ENCODE data around the gene CDC42BPB. TPM values are rescaled to one million over a fixed set of nuclear protein-coding genes. Genes with fewer than 3 reads are reported as not detected.

Gene CDC42BPB
- total RNA-seq, 1 experiment from 2014 or later: 103 TPM

DNA sequence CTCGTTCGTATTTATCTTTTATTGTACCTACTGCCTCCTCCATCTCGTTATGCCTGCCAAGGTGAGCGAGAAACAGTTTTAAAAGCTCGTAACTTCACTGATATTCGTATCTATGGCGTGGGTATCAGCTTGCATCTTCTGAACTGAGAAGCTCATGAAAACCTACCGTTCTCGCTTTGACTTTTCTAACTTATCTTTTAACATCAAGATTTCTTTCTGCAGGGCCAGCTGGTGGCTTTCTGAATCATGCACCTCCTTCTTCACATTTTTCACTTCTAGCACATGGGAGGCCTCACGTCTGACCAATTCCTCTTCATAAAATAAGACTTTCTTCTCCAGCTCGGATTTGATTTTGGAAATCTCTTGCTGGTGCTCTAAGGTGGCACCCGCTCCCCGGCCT is 89.0 kb downstream of the CDC42BPB start:
- H3K9ac ChIP-seq (ENCODE audit: extremely low read depth, insufficient read length, low read length): no peak overlapping the region
- no peak overlapping the region for H2AFZ ChIP-seq (ENCODE audit: low read length)
- no peak overlapping the region for H3K56ac ChIP-seq (ENCODE audit: insufficient read length, low read depth, low read length)
- H3K4me1 ChIP-seq (ENCODE audit: insufficient read depth, low read length): no peaks in the 10 kb centered on the region
- no peak overlapping the region for H3K23ac ChIP-seq (ENCODE audit: insufficient read length, low read depth, low read length)
- H3K27ac ChIP-seq (ENCODE audit: insufficient read length, low read depth, low read length): no peak overlapping the region
- no peak for DNase-seq
- H2BK120ac ChIP-seq (ENCODE audit: low read depth, low read length, poor library complexity, severe bottlenecking): no peak overlapping the region
- no peaks in the 10 kb centered on the region for H3K79me2 ChIP-seq (ENCODE audit: insufficient read depth, low read length)
- H3K14ac ChIP-seq (ENCODE audit: insufficient read depth, low read length): no peak overlapping the region
- no CpG with 5 or more reads among the region's 13 CpGs for WGBS (ENCODE audit: extremely low coverage, insufficient read length, low lambda C conversion rate)
- no peak overlapping the region for H3K4ac ChIP-seq (ENCODE audit: low read depth, low read length)
- no peaks in the 10 kb centered on the region for H4K20me1 ChIP-seq (ENCODE audit: control insufficient read depth, insufficient read depth, insufficient read length)
- H3K4me2 ChIP-seq (ENCODE audit: insufficient read depth, insufficient read length, low read length): no peak overlapping the region
- no peaks in the 10 kb centered on the region for H3K27me3 ChIP-seq (ENCODE audit: insufficient read depth, low read length)
- no peaks in the 10 kb centered on the region for H3K23me2 ChIP-seq (ENCODE audit: insufficient read length, low read depth, low read length, poor library complexity, severe bottlenecking)
- TF ChIP-seq CTCF (conservative IDR thresholded peaks at IDR 0.05): no peak
- H2BK5ac ChIP-seq (ENCODE audit: insufficient read length, low read length): no peak overlapping the region
- H3K18ac ChIP-seq (ENCODE audit: insufficient read length, low read depth, low read length): no peak overlapping the region
- H4K91ac ChIP-seq (ENCODE audit: insufficient read length, low read depth, low read length): no peak overlapping the region
- no peak overlapping the region for H3K27ac Mint-ChIP-seq
- no peaks in the 10 kb centered on the region for H3K9me3 ChIP-seq (ENCODE audit: control insufficient read depth, low read depth, low read length)
- H3K9me3 Mint-ChIP-seq: no peaks in the 10 kb centered on the region
- H3K4me3 Mint-ChIP-seq: no peak overlapping the region
- H3K79me1 ChIP-seq (ENCODE audit: insufficient read depth, low read depth, low read length, poor library complexity, severe bottlenecking): no peaks in the 10 kb centered on the region
- H2BK15ac ChIP-seq (ENCODE audit: low read depth, low read length): no peak overlapping the region
- no peaks in the 10 kb centered on the region for H3K4me1 Mint-ChIP-seq
- H3T11ph ChIP-seq (ENCODE audit: low read length): no peak overlapping the region
- H2BK20ac ChIP-seq (ENCODE audit: low read depth, low read length, poor library complexity, severe bottlenecking): no peak overlapping the region
- no peak overlapping the region for H2BK12ac ChIP-seq (ENCODE audit: insufficient read length, low read depth, low read length)
- no peak overlapping the region for H4K5ac ChIP-seq (ENCODE audit: insufficient read length, low read depth, low read length)
- H4K8ac ChIP-seq (replicated peaks; ENCODE audit: insufficient read length, low read depth, low read length): no peak overlapping the region
- H3K27me3 Mint-ChIP-seq (ENCODE audit: low read depth): no peaks in the 10 kb centered on the region
- no peak overlapping the region for H2AK5ac ChIP-seq (ENCODE audit: insufficient read length, low read length)
- peaks cover 51 to 95% (median 87%) of the 10 kb centered on the region in 3 experiments; a peak in 6 of 7 replicates for H3K36me3 Mint-ChIP-seq (ENCODE audit: insufficient read depth in 1 of 3, low read depth in 3 of 3)

Measured in H9 (cell line).